ENCODE measurements around the gene LMOD2.

- TF ChIP-seq CTCF (IDR thresholded peaks at IDR 0.05; ENCODE audit: low read length) (no peak), EZH2 (IDR thresholded peaks at IDR 0.05; ENCODE audit: borderline replicate concordance, low read length) (no peak)
These were observed 8.4 kb upstream of the LMOD2 start for GRCh38 chr7:123647106-123647730.

Data from OCI-LY1 (cell line).